BJ (cell line): ENCODE measurements around the gene C4orf50. TPM values are rescaled to one million over a fixed set of nuclear protein-coding genes. Genes with fewer than 3 reads are reported as not detected.

ENCODE experiments used
- CTCF ChIA-PET: fragments of 350-600 bp; formaldehyde crosslinking; extraction: SDS; loops from one replicate; lab custom pipeline; 2021; ENCODE audit warnings: antibody characterized with exemption, inconsistent platforms; lab: Yijun Ruan, JAX
- POLR2A ChIA-PET: fragments of 300-600 bp; sonication (Branson Sonifier 250); formaldehyde crosslinking; extraction: SDS; loops from one replicate; lab custom pipeline; 2021; ENCODE audit warnings: antibody characterized with exemption; lab: Charles Lee
- DNase-seq: peaks from one replicate; pipeline ENCODE4 v3.0.0-alpha.2; 2011; ENCODE audit warnings: low read depth
- H3K27me3 ChIP-seq: 2 replicates; pipeline ENCODE4 v1.6.0; 2011; ENCODE audit warnings: low read length; ENCODE audit not compliant: control insufficient read depth, insufficient read depth
- H3K36me3 ChIP-seq: 2 replicates; pipeline ENCODE4 v1.5.1; 2011; ENCODE audit warnings: low read length; ENCODE audit not compliant: control insufficient read depth, insufficient read depth
- H3K4me3 ChIP-seq: 2 replicates; pipeline ENCODE4 v1.5.1; 2011; ENCODE audit warnings: low read depth, mild to moderate bottlenecking, control low read depth, low read length
- CTCF ChIP-seq: IDR thresholded peaks from 2 replicates; pipeline ENCODE4 v1.5.1; 2011; ENCODE audit warnings: low read depth, mild to moderate bottlenecking, control low read depth, inconsistent platforms, low read length, moderate library complexity; ENCODE audit not compliant: insufficient read depth
- polyA plus RNA-seq: library from polyadenylated mRNA; depleted of rRNA; stranded (reverse); fragments of >200 nt; gene quantifications from 2 replicates; pipeline ENCODE4 v1.2.3, GENCODE V29; 2011

Gene C4orf50
- polyA plus RNA-seq, 1 experiment: not detected

GRCh38 chr4:5918331-5918985 lies 99.8 kb downstream of the C4orf50 start:
- no peak for DNase-seq
- no peak for TF ChIP-seq CTCF
- ChIA-PET CTCF (no interaction called here), POLR2A (no interaction called here)
- Histone ChIP-seq H3K4me3 (no peak overlapping the region), H3K36me3 (no peaks in the 10 kb centered on the region), H3K27me3 (peaks cover 1% of the 10 kb centered on the region; the same call in 1 of the 2 replicates)

DNA sequence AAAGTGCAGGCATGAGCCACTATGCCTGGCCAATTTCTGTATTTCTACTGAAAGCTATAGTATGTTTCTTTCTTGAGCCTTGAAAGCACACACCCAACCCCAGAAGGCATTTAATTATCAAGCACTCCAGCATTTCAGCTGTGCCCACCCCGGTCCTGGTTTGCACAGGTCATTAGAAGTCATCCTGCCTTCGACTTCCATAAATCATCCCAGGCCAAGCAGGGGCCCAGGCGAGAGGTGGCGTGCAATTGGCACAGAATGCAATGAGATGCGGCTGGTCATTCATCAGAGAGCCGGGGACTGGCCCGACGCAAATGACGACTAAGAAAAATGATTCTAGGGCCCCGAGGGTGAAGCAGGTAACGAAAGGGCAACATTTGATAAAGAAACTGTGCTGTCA lies 100.6 kb downstream of the C4orf50 start:
- CTCF ChIA-PET: no interaction called here
- TF ChIP-seq CTCF: no peak
- POLR2A ChIA-PET: no interaction called here
- H3K4me3 ChIP-seq: no peak overlapping the region
- no peaks in the 10 kb centered on the region for H3K36me3 ChIP-seq
- DNase-seq: no peak
- H3K27me3 ChIP-seq: peaks cover 1% of the 10 kb centered on the region; the same call in 1 of the 2 replicates

DNA sequence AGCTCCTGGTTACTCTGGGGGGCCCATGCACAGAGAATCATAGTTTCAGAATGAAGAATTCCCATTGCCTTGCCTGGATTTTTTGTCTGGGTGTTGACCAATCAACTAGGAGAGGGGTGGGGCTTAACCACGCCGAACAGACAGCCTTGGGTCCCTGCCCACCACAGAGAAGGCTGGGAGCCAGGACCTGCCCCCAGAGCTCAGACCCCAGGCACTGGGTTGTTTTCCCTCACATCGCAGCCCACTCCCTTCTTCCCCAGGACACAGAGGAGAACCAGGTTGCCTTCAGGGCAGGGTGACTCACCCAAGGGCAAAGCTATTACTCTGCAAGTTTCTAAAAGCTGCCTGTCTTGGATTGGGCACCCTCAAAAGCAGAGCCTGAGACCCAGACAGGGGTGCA lies 102.0 kb downstream of the C4orf50 start:
- POLR2A ChIA-PET: no interaction called here
- Histone ChIP-seq H3K4me3 (no peak overlapping the region), H3K27me3 (peaks cover 1% of the 10 kb centered on the region; the same call in 1 of the 2 replicates), H3K36me3 (no peaks in the 10 kb centered on the region)
- CTCF ChIA-PET: no interaction called here
- TF ChIP-seq CTCF: no peak
- no peak for DNase-seq

DNA sequence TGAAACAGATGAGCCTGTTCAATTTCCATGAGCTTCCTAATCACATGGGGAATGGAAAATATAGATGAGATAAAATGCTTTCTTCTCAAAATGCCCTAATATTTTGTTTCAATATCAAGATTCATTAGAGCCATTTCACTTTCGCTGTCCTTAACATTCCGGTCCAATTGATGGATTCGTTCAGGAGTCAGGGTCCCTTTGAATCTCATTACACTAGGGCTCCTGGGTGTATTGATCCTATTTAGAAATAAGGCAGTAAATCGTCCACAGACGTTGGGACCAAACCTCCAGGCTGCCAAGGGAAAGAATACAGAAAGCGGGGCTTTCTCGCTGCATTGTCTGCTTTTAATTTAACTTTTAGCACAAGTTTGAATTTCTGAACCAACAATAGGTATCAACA lies 104.8 kb downstream of the C4orf50 start:
- CTCF ChIA-PET: interaction anchor here (0.7 kb wide), 2 partner anchors 15 to 63 kb away, joined by 3 read pairs; no protein-coding TSS in a partner anchor

GRCh38 chr4:5912614-5913019 lies 105.6 kb downstream of the C4orf50 start:
- no peak for TF ChIP-seq CTCF
- ChIA-PET POLR2A (no interaction called here), CTCF (interaction anchor here (0.7 kb wide), 1 partner anchor 15 kb away, joined by 3 read pairs; no protein-coding TSS in a partner anchor)
- Histone ChIP-seq H3K27me3 (no peaks in the 10 kb centered on the region), H3K4me3 (no peak overlapping the region), H3K36me3 (no peaks in the 10 kb centered on the region)
- no peak for DNase-seq

More for the DNA sequence above, 104.8 kb downstream of the C4orf50 start:
- H3K27me3 ChIP-seq: no peaks in the 10 kb centered on the region
- TF ChIP-seq CTCF: no peak
- no peaks in the 10 kb centered on the region for H3K36me3 ChIP-seq
- POLR2A ChIA-PET: no interaction called here
- H3K4me3 ChIP-seq: no peak overlapping the region
- no peak for DNase-seq
